Tibial nerve (tissue), 4 donors: ENCODE results near the gene SLC30A1. TPM values are rescaled to one million over a fixed set of nuclear protein-coding genes. Genes with fewer than 3 reads are reported as not detected.
"Not testable (repeated sequence)": the region's sequence is repeated elsewhere in the genome, so short reads cannot be mapped to it uniquely, and the experiment has no call there.

Source experiments
- DNase-seq, 2 donors: peaks; one replicate each; pipeline ENCODE4 v3.0.0-alpha.2; 2019; ENCODE audit warnings: low spot score in 2 of 2
- H3K27ac ChIP-seq, 4 donors: fragments of 200-600 bp; sonication (generic) in 3 of 4; one replicate each; pipeline ENCODE4 v1.5.1; 2017 to 2019; ENCODE audit warnings: mild to moderate bottlenecking in 1 of 4
- H3K27me3 ChIP-seq, 2 donors: fragments of 200-600 bp; sonication (generic) in 1 of 2; one replicate each; pipeline versions ENCODE4 v1.5.1 to v1.6.0; 2017 to 2019
- H3K36me3 ChIP-seq, 3 donors: fragments of 200-600 bp; sonication (generic); one replicate each; pipeline ENCODE4 v1.5.1; 2018 to 2019
- H3K4me1 ChIP-seq, 4 donors: fragments of 200-600 bp; sonication (generic) in 3 of 4; one replicate each; pipeline ENCODE4 v1.5.1; 2017 to 2019
- H3K4me3 ChIP-seq, 4 donors: fragments of 200-600 bp; sonication (generic) in 3 of 4; one replicate each; pipeline ENCODE4 v1.5.1; 2017 to 2019; ENCODE audit warnings: mild to moderate bottlenecking in 1 of 4, moderate library complexity in 1 of 4
- H3K9me3 ChIP-seq, 4 donors: fragments of 200-600 bp; sonication (generic) in 3 of 4; one replicate each; pipeline ENCODE4 v1.5.1; 2017 to 2019
- CTCF ChIP-seq, 5 experiments: fragments of 200-600 bp in 3 of 5; fragments of 450-650 bp in 2 of 5; sonication (generic) in 3 of 5; IDR thresholded peaks; one replicate each; pipeline ENCODE4 v1.5.1; 2016 to 2019; ENCODE audit warnings: antibody characterized with exemption in 5 of 5, mild to moderate bottlenecking in 3 of 5, moderate library complexity in 2 of 5
- EP300 ChIP-seq, 2 donors: sonication (generic); formaldehyde crosslinking; IDR thresholded peaks; one replicate each; pipeline ENCODE4 v1.6.1; 2017; ENCODE audit warnings: antibody characterized with exemption in 2 of 2, mild to moderate bottlenecking in 1 of 2
- POLR2A ChIP-seq, 2 donors: fragments of 450-650 bp; IDR thresholded peaks; one replicate each; pipeline ENCODE4 v1.6.1; 2017; ENCODE audit warnings: antibody characterized with exemption in 2 of 2, mild to moderate bottlenecking in 2 of 2, moderate library complexity in 2 of 2
- WGBS, 2 donors: methylation state at CpG; one replicate each; pipeline ENCODE4 v1.1.5; 2018; 5-methylcytosine and 5-hydroxymethylcytosine counted together
- total RNA-seq, 4 donors: library from RNA; depleted of rRNA; stranded (reverse); fragments of >200 nt; gene quantifications; one replicate each; pipeline ENCODE4 v1.1.0, GENCODE V29; 2016

The SLC30A1 gene
- total RNA-seq = 10 to 100 TPM; 11.7 to 17.9 (median 16.9) TPM

GRCh38 chr1:211578640-211579439 lies at the start of gene SLC30A1:
SLC30A1 (minus strand) TSS chr1:211579161; CDS start chr1:211578612, 549 bp downstream.
- H3K4me1 ChIP-seq = peaks cover 0 to 45% (median 21%) of the 10 kb centered on the region in 4 donors
- DNase-seq = peak; percentile 100
- no peaks in the 10 kb centered on the region for H3K27me3 ChIP-seq
- TF ChIP-seq EP300 (IDR thresholded peaks at IDR 0.05) (peak in 1 of 2 donors; percentile 95), CTCF (IDR thresholded peaks at IDR 0.05) (peak in 2 of 5 experiments; percentile 15 to 22), POLR2A (IDR thresholded peaks at IDR 0.05) (peak; percentile 79 to 90)
- H3K9me3 ChIP-seq = no peaks in the 10 kb centered on the region
- peak within 1 kb of the TSS; percentile 91 to 98 (median 94) for H3K27ac ChIP-seq
- peaks cover 0 to 21% (median 0%) of the 10 kb centered on the region in 3 donors for H3K36me3 ChIP-seq
- peak within 1 kb of the TSS; percentile 71 to 94 (median 84) for H3K4me3 ChIP-seq
- 0 to 1% methylated on average over 42 to 54 of the region's 98 CpGs for WGBS, 2 donors

- WGBS, 2 donors = 50 to 60% methylated on average over 4 of the region's 4 CpGs
- TF ChIP-seq EP300 (IDR thresholded peaks at IDR 0.05) = no peak
- no peak for TF ChIP-seq CTCF (IDR thresholded peaks at IDR 0.05)
- TF ChIP-seq POLR2A (IDR thresholded peaks at IDR 0.05) = no peak
- Histone ChIP-seq H3K4me1 (peaks cover 0 to 13% (median 0%) of the 10 kb centered on the region in 4 donors), H3K27me3 (no peaks in the 10 kb centered on the region), H3K27ac (no peak overlapping the region), H3K4me3 (no peak overlapping the region), H3K9me3 (no peaks in the 10 kb centered on the region), H3K36me3 (no peaks in the 10 kb centered on the region)
- DNase-seq = no peak
These were observed 49.5 kb upstream of the SLC30A1 start for GRCh38 chr1:211628417-211628816.

GRCh38 chr1:211627259-211627658 lies 48.3 kb upstream of the SLC30A1 start:
- WGBS, 2 donors = 90% methylated on average over 4 of the region's 4 CpGs
- TF ChIP-seq EP300 (IDR thresholded peaks at IDR 0.05) (no peak), CTCF (IDR thresholded peaks at IDR 0.05) (no peak), POLR2A (IDR thresholded peaks at IDR 0.05) (no peak)
- no peaks in the 10 kb centered on the region for H3K27me3 ChIP-seq

GRCh38 chr1:211625866-211626265 lies 46.9 kb upstream of the SLC30A1 start:
- not testable (repeated sequence) for H3K36me3 ChIP-seq, H3K4me1 ChIP-seq
- WGBS, 2 donors = 87 to 91% methylated on average over 7 of the region's 7 CpGs

More at GRCh38 chr1:211627259-211627658, 48.3 kb upstream of the SLC30A1 start:
- no peak for DNase-seq
- H3K36me3 ChIP-seq = no peaks in the 10 kb centered on the region
- H3K4me3 ChIP-seq = no peak overlapping the region
- H3K9me3 ChIP-seq = no peaks in the 10 kb centered on the region
- H3K27ac ChIP-seq = no peak overlapping the region
- peaks cover 0 to 1% (median 0%) of the 10 kb centered on the region in 4 donors for H3K4me1 ChIP-seq

GRCh38 chr1:211625040-211625439 lies 46.1 kb upstream of the SLC30A1 start:
- no peaks in the 10 kb centered on the region for H3K4me1 ChIP-seq
- no peaks in the 10 kb centered on the region for H3K27me3 ChIP-seq
- DNase-seq = peak in 1 of 2 donors; percentile 25
- H3K27ac ChIP-seq = no peak overlapping the region
- H3K36me3 ChIP-seq = no peaks in the 10 kb centered on the region
- peak in 3 of 5 experiments; percentile 5 to 14 (median 9) for TF ChIP-seq CTCF (IDR thresholded peaks at IDR 0.05)
- no peak for TF ChIP-seq POLR2A (IDR thresholded peaks at IDR 0.05)
- WGBS, 2 donors = 70 to 74% methylated on average over 2 of the region's 2 CpGs
- no peaks in the 10 kb centered on the region for H3K9me3 ChIP-seq
- no peak overlapping the region for H3K4me3 ChIP-seq

More at GRCh38 chr1:211625866-211626265, 46.9 kb upstream of the SLC30A1 start:
- not testable (repeated sequence) for H3K27ac ChIP-seq, H3K27me3 ChIP-seq, H3K4me3 ChIP-seq, DNase-seq, H3K9me3 ChIP-seq
